Superior temporal gyrus (tissue), 1 donor: ENCODE results near the gene GTSF1L.

ENCODE experiments used
- DNase-seq: peaks from one replicate; pipeline ENCODE4 v3.0.0-alpha.2; 2016; ENCODE audit errors: extremely low spot score

GTSF1L gene

GRCh38 chr20:43746344-43747137, 19.7 kb upstream of the GTSF1L start:
- DNase-seq = no peak

- no peak for DNase-seq
These were observed 18.3 kb upstream of the GTSF1L start for GRCh38 chr20:43744966-43745730.

GRCh38 chr20:43744151-43744611, 17.4 kb upstream of the GTSF1L start:
- DNase-seq = no peak

- DNase-seq = no peak
These were observed 13.8 kb upstream of the GTSF1L start for GRCh38 chr20:43740642-43741041.

GRCh38 chr20:43739148-43739749, 12.4 kb upstream of the GTSF1L start:
- DNase-seq = no peak

GRCh38 chr20:43737925-43738324, 11.1 kb upstream of the GTSF1L start:
- no peak for DNase-seq

- DNase-seq = no peak
These were observed 9.9 kb upstream of the GTSF1L start for GRCh38 chr20:43736588-43737158.

- DNase-seq = no peak
These were observed 5.1 kb upstream of the GTSF1L start for GRCh38 chr20:43731927-43732326.

GRCh38 chr20:43731469-43731868, 4.7 kb upstream of the GTSF1L start:
- DNase-seq = no peak

- no peak for DNase-seq
These were observed 2.0 kb upstream of the GTSF1L start for GRCh38 chr20:43728686-43729255.

- DNase-seq = no peak
These were observed 1.3 kb upstream of the GTSF1L start for GRCh38 chr20:43727980-43728590.

- DNase-seq = no peak
These were observed 469 bp downstream of the GTSF1L start for GRCh38 chr20:43726333-43726732.

- DNase-seq = no peak
These were observed 1.1 kb downstream of the GTSF1L start for GRCh38 chr20:43725666-43726065.

GRCh38 chr20:43724383-43724782, 2.4 kb downstream of the GTSF1L start:
- no peak for DNase-seq

- no peak for DNase-seq
These were observed 3.1 kb downstream of the GTSF1L start for GRCh38 chr20:43723735-43724134.

- DNase-seq = no peak
These were observed 3.6 kb downstream of the GTSF1L start for GRCh38 chr20:43723186-43723585.

- no peak for DNase-seq
These were observed 4.7 kb downstream of the GTSF1L start for GRCh38 chr20:43722153-43722505.

GRCh38 chr20:43721429-43722152, 5.2 kb downstream of the GTSF1L start:
- no peak for DNase-seq

GRCh38 chr20:43721097-43721428, 5.7 kb downstream of the GTSF1L start:
- DNase-seq = no peak

- DNase-seq = no peak
These were observed 6.8 kb downstream of the GTSF1L start for GRCh38 chr20:43720007-43720406.

GRCh38 chr20:43717616-43717995, 9.2 kb downstream of the GTSF1L start:
- no peak for DNase-seq
